Measurements from ENCODE around the gene KLF3.

- TF ChIP-seq CTCF (IDR thresholded peaks at IDR 0.05) (no peak), POLR2A (IDR thresholded peaks at IDR 0.05) (no peak)
These were observed 51.1 kb downstream of the KLF3 start for GRCh38 chr4:38715050-38715449.

Measured in heart left ventricle (tissue), 13 donors.